HuH-7 (cell line): ENCODE measurements around the gene GTPBP6.
"Not testable (repeated sequence)": the region's sequence is repeated elsewhere in the genome, so short reads cannot be mapped to it uniquely, and the experiment has no call there.

Source experiments
- DNase-seq: peaks from one replicate; pipeline ENCODE4 v3.0.0; 2011; ENCODE audit warnings: low spot score

The GTPBP6 gene

DNA sequence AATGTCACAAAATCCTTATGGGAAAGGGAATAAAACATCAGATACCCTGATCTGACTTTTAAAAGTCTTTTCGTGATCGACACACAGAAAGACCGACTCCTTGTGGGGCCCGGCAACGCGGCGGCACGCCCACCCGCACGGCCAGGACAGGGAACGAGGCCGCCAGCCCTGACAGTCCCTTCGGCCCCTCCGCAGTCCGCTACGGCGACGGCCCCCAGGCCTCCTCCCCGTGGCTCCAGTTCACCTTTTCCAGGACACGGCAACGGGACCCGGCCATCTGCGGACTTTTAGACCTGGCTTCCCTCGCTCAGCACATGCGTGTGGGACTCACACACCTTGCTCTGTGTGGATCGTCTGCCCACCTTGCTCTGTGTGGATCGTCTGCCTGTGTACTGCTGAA is 33.6 kb upstream of the GTPBP6 start:
- no peak for DNase-seq

DNA sequence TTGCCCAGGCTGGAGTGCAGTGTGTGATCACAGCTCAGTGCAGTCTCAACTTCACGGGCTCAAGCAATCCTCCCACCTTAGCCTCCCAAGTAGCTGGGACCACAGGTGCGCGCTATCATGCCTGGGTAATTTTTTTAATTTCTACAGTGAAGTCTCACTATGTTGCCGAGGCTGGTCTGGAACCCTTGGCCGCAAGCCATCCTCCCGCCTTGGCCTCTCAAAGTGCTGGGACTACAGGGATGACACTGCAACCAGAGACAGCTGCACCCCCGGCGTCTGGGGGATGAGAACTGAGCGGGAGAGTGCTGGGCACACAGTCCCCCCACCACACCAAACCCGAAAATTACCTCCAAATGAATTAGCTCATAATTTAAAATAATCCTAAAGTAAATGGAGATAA is 33.1 kb upstream of the GTPBP6 start:
- DNase-seq, result no peak

DNA sequence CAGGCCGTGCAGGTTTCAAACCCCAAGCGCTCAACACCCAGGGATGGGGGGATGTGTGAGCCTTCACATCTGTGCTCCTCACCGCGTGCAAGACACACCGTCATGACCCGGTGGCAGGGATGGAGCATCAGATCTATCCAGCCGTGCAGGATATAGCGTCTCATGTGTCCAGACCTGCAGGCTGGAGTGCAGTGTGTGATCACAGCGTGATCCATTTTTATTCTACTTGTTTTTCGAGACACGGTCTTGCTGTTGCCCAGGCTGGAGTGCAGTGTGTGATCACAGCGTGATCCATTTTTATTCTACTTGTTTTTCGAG is 32.7 kb upstream of the GTPBP6 start:
- DNase-seq, result not testable (repeated sequence)

DNA sequence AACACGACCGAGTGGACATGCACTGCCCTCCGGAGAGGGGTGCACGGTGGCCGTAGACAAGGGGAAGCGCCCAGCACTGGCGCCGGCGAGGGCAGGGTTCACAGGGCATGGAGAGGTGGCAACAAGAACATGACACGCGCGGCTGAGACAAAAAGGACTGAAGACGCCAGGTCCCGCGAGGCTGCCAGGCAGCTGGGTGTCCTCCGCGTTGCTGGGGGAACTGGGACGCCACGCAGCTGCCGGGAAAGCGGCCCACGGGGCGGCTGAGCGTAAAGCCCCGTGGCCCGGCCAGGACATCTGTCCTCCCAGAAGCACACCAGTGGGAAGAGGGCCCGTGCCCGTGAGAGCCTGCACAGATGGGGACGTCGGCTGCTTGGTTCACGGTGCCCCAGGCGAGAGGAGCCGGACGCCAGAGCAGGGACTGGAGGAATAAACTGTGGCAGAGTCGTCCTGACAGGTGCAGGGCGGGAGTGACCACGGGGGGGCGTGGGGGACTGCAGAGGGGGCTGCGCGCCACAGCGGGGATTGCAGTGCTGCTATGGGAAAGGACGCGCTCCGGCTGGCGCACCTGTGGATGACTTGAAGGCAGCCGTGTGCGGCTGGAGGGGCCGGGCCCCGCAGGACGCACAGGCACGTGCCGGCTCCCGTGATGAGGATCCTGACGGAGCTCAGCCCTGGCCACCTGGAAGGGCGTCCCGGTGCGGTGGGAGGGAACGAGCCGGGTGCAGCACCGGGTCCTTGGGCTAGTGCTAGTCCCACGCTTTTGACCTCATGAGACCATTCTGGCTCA is 32.1 kb upstream of the GTPBP6 start:
- DNase-seq, result no peak

DNA sequence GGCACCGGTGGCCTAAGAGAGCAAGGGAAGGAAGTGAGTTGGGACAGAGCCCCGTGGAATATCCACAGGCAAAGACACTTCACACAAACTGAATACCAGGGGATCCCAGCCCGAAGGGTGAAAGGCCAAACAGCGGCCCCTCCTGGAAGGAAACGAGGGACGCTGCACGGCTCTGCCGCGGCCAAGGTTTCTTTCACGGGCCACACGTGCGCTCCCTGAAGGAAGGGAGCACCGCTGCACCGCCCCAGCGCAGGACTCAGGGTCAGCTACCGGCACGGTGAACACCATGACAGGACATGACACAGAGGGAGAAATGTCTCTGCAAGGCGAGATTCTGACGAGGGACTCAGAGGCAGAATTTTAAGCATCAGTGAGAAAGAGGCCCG is 31.5 kb upstream of the GTPBP6 start:
- no peak for DNase-seq

DNA sequence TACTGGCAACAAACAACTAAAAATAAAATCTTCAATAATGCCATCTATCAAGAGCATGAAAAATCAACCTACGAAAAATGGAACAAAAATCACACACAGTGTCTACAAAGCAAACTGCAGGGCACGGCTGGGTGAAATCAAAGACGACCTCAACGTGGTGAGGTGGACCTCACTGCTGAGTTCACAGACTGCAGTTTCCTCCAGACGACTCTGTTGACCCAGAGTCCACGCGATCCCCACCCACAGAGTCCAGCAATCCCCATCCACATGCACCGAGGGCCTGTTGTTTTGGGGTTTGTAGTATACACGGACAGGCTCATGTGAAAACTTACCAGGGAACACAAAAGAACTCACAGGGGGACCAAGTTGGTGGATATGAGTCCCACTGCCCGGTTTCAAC is 31.1 kb upstream of the GTPBP6 start:
- no peak for DNase-seq

DNA sequence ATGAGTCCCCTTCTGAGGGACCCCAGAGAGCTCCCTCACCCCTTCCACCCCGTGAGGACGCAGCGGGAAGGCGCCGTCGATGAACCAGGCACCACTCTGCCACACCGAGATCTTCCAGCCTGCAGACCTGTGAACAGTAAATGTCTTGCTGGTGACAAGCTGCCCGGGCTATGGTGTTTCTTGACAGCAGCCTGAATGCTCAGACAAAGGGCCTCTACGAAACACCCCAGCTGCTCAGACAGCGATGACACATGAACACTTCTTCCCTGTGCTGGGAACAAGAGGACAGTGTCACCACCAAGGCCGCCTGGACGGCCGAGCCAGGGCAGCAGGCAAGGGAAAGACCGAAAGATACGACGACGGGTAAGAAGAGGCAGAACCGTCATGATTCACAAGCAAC is 30.6 kb upstream of the GTPBP6 start:
- DNase-seq, result no peak

DNA sequence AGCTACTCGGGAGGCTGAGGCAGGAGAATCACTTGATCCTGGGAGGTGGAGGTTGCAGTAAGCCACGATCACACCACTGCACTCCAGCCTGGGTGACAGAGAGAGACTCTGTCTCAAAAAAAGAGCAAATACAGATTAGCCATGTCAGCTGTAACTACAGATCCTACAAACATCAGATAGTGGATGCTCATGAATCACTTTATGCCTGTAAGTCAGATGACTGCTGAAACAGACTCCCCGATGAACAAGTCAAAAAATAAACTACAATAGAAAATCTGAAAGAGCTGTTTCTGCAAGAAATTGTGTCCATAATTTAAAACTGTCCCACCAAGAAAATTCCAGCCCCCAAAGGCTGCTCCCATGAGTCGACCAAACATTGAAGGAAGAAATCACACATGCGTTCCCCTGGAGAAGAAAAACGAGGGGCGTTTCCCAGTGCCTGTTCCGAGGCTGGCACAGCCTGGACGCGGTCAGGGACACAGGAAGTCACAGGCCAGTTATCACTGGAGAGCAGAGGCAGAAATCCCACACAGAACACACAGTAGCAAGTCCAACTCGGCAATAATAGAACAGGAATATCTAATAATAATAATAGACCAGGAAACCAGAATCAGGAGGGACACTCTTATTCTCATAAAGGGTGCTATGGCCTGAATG is 30.0 kb upstream of the GTPBP6 start:
- DNase-seq, result no peak

DNA sequence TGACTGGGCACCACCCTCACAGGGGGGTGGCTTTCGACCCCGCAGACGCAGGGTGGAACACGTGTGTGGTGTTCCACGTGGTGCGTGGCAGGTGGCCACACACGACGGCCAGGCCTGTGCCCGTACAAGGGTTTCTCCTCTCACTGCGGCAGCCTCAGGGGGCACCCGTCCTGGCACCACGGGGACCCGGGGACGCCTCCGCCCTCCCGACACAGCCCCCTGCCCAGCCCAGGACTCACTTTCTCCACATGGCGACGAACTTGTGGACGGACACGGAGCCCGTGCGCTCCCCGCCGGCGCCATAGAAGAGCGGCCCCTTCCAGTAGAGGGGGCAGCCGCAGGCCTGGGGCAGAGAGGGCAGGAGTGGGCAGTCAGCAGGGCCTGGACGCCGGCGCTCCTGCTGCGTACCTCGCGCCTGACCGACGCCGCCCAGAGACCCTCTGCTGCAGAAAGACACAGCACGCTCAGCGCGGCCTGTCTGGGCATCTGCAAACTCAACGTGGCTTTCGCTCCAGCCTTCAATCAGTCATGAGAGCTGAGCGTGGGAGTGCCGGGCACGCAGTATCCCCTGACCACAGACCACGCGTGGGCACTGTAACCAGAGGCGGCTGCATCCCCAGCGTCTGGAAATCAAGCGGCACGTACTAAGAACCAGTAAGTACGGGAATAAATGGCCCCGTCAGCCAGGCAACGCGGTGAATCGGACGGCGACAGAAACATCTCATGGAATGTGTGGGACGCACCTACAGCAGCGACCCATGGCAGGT is 28.9 kb upstream of the GTPBP6 start:
- no peak for DNase-seq

DNA sequence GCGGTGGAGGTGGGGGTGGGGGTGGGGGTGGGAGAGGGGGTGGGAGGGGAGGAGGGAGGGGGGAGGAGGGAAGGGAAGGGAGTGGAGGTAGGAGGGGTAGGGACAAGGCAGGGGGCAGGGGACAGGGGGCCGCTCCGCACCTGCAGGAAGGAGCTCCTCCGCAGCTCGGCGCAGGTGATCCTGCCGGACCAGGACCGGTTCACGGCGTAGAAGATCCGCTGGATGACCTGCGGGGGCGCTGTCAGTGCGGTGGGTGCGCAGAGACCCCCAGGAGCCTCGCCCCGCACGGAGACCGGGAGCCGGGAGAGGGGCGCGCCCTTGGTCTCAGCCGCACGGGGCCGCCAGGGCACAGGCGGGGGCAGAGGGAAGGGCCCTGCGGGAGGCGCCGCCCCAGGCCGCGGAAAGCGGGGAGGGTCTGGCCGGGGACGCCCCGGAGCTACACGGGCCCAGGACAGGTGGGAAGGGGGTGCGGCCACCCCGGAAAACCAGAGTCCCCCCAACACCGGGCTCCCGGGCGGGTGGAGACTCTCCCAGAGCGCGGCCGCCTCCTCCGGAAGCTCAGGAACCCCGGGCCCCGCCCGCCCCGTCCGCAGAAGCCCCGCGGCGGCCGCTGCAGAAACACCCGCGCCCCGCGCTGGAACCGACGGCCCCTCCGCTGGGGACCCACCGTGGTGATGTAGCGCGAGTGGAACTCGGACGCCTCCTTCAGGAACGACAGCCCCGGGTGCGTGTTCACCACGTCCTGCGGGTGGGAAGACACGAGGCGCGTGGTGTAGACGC is 27.6 kb upstream of the GTPBP6 start:
- no peak for DNase-seq

DNA sequence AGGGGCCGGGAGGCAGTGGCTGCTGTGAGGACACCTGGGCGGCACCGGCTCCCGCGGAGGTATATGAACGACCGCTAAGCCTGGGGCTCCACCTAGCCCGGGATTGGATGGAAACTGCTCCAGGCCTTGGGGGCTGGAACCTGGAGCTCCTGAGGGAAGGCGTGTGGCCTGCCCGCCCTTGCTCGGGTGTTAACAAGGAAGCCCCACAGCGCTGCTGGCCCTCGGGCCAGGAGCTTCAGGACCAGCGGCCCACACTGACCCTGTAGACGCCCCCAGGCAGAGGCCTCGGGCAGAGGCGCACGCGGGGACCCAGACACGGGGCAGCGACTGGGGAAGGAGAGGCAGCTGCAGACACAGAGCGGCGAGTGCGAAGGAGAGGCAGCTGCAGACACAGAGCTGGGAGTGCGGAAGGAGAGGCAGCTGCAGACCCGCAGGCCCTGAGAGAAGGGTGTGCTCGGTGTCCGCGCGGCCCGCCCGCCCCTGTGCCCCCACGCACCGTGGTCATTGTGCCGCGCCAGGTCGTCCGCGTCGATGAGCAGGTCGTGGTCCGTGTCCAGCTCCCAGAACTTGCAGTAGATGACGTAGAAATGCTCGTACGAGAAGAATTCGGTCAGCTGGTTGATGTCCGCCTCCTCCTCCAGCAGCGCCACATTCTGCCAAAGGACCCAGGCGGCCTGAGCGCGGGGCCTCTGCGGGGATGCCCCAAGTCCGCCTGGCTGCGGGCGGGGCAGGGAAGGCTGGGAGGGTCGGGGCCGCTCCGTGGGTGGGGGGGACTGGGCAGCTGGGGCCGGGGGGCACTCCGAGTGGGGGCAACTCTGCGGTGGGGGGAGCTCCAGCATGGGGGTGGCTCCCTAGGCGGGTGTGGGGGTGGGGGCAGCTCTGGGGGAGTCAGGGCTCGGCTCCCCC is 26.7 kb upstream of the GTPBP6 start:
- no peak for DNase-seq

DNA sequence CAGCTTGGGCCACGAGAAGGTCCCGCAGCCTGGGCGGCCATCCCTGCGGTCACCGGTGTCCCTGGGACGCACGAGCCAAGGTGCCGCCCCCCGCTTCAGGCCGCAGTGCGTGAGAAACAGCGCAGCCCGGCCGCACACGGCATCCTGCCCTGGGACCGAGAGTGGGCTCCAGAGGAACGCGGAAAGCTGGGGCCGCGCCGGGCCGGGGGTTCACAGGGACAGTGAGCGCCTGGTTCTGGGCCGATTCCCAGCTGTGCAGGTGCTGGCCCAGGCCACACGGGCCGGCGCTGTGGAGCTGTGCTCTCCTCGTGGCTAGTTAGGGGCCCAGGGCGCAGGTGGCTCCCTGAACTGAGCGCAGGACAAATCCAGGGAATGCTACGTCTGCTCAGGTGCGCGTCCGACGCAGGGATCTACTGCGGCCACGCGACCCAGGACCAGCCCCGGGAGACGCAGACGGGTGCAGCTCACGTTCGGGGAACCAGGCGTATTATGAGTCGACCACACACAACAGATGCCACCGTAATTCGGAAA is 25.8 kb upstream of the GTPBP6 start:
- DNase-seq, result no peak

DNA sequence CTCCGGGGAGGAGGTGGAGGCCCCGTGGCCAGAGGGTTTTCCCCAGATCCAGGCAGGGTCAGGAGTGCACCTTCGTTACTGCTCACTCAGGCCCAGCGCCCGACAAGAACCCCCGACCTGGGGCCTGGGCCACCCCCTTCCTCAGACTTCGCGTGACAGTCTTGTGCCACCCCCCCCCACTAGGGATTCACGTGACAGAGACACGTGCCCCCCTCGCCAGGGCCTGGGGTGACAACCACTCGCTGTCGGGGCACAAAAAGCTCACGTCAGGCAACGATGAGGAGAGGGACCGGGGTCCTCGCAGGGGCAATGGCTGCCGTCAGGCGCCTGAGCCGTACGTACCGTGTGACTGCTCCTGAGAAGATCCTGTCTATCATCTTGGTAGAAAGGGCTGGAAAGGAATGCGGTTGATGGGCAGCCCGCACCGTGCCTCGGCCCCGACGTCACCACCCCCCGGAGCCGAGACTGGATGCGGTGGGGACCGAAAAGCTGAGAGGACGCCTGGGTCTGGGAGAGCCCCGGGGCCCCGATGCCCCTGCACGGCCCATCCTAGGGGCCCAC is 23.0 kb upstream of the GTPBP6 start:
- DNase-seq, result no peak

DNA sequence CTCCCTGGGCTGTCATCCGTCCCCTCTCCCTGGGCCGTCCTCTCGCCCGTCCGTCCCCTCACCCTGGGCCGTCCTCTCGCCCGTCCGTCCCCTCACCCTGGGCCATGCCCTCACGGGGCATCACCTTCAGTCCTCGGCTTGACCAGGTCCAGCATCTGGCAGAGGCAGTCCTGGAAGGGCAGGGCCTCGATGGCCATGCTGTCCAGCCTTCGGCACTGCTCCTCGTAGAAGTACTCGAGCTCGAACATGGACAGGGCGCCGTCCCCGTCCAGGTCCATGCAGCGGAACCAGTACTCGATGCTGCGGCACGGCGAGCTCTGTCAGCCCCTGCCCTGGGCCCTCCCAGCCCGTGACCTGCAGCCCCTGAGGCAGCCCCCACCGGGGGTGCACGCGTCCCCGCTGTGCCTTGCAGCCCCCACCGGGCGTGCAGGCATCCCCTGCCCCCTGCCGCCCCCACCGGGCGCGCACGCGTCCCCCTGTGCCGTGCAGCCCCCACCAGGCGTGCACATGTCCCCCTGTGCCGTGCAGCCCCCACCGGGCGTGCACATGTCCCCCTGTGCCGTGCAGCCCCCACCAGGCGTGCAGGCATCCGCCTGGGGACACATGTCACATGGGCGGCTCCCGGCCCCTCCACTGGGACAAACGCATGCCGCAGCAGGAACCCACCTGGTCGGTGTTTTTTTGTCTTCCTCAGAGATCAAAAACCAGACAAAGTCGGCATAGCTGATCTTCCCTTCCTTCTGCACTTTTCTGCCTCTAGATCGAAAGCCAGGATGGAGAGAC is 22.2 kb upstream of the GTPBP6 start:
- no peak for DNase-seq

DNA sequence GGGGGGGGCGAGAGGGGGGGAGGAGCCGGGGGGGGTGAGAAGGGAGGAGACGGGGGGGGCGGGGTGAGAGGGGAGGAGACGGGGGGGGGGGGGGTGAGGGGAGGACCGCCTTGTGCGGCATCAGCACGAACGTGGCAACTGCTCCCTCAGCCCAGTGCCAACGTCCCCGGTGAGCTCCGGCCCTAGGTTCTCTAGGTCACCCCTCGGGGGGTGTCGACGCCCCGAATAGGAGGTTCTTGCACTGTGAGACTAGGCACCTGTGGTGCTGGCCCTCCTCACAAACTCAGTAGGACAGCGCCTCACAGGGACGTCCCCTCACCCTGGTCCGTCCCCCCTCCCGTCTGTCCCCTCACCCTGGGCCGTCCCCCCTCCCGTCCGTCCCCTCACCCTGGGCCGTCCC is 21.5 kb upstream of the GTPBP6 start:
- no peak for DNase-seq

DNA sequence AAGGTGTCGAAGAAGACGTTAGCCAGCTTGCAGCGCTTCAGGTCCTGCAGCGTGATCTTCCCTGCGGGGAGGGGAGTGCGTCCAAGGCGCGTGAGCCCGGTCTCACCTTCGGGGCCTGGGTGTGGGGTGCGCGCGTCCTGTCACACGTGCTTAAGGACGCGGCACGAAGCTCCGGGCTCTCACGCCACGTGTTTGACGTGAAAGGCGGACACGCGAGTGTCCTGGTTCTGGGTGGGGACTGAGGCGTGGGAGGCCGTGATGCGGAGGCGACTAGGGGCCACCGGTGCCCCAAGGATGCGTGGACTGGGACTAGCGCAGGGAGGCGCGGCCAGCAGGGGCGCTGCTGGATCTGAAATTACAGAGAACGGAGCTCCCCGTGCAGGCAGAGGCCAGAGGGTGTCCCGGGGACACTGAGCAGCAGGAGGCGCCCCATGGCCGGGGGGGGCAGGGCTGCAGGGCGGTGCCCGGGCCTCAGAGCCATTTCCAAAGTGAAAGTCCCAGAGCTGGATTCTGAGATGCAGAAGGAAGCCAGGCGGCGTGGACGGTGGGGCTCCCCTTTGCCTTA is 20.3 kb upstream of the GTPBP6 start:
- no peak for DNase-seq

DNA sequence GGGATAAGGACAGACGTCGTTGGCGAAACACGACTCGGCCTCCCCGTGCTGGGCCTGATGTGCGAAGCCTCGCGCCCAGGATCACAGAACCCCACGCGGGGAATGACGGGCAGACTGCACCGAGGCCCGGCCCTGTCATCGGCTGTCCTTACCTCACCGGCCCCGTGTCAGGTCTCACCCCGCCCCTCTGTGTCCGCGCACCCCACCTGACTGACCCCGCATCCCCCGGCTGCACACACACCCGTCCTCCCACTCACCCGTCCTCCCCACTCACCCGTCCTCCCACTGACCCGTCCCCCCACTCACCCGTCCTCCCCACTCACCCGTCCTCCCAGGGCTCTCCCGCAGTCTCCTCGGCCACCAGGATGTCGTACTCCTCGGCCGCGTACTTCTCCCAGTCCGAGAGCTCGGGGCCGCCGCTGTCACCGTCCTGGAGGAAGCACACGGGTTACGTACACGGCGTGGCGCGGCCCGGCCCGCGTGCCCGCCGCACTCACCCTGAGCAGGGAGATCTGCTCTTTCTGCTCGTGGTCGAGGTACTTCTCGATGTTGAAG is 19.8 kb upstream of the GTPBP6 start:
- no peak for DNase-seq

DNA sequence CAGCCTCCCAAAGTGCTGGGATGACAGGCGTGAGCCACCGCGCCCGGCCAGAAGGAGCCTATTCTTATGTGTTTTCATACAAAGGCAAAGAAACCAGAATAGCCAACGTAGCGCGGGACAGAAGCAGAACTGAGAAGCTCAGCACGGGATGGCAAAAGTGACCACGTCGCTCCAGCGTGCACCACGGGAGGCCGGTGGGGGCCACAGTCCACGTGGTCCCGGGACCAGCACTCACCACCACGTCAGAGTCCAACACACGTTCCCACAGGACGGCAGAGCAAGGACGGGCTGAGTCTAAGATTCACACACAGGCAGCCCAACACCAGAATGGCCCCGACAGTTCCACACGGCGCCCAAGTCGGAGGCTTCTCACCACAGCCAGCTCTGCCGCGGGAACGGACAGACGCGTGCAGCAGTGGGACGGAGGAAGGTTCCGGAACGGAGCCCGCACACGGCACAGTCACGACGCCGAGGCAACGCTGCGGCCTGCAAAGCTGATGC is 18.8 kb upstream of the GTPBP6 start:
- DNase-seq, result no peak

DNA sequence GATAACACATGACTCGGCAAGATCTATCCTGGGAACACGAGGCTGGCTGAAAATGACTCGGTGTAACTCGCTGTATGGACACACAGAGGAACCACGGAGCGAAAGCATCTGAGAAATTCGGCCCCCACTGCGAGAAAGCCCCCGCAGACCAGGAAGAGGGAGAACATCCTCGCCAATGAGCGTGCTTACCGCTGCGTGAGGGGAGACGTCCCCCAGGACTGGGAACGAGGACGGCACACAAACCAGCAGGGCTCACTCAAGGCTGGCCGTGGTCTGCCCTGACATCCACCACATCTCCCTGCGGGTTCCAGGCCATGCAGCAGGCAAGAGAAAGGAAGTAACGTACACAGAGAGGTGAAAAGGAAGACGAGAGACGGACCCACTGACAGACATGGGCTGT is 17.6 kb upstream of the GTPBP6 start:
- no peak for DNase-seq
